ENCODE data around the gene PNPLA5. TPM values are rescaled to one million over a fixed set of nuclear protein-coding genes. Genes with fewer than 3 reads are reported as not detected.

PNPLA5 gene
- total and polyA plus RNA-seq, 9 of the 15 experiments (the other 6 are each of a cell fraction or from before 2014, with no cell fraction given), result not detected

DNA sequence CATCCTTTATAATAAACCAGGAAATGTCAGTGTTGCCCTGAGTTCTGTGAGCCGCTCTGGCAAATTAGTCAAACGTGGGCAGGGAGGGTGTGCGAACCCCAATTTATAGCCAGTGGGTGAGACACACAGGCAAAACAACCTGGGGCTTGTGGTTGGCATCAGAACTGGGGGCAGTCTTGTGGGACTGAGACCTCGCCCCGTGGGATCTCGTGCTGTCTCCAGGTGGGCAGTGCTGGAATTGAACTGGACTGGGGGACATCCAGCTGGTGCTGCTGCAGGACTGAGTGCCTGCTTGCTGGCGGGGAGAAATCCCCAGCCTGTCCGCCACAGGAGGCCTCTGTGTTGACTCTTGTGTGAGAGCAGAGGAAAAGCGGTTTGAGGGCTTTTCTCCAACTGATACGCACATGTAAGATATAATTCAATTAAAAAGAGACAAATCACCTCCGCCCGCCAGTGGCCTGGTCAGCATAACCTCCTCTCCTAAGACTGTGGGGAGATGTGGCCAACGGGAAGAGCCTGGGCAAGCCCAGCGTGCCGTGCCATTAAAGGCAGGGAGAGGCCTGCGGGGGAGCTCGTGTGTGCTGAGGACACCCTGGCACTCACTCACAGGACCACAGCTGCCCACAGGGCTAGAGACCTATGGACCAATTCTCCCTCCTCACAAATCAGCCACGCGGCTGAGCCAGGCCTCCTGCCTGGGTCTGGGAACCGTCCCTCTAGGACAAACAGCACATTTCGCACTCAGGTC is 47.9 kb downstream of the PNPLA5 start:
- H3K27me3 ChIP-seq (ENCODE audit: control insufficient read depth in 2 of 2, insufficient read depth in 2 of 2, low read length in 2 of 2), result peaks cover 6 to 29% of the 10 kb centered on the region in 2 experiments; a peak in 4 of 5 replicates
- ATAC-seq, result no peak
- H3K36me3 ChIP-seq (ENCODE audit: control insufficient read depth, insufficient read depth, low read length), result no peaks in the 10 kb centered on the region
- no peak for DNase-seq (ENCODE audit: extremely low read depth in 1 of 4, low spot score in 3 of 4)
- H3K4me1 ChIP-seq (replicated peaks in 1 of 2; ENCODE audit: control insufficient read depth in 2 of 2, insufficient read depth in 2 of 2, low read length in 2 of 2), result no peaks in the 10 kb centered on the region; a peak in 1 of 5 replicates
- no peak for FAIRE-seq
- H2AFZ ChIP-seq (ENCODE audit: low read depth, low read length), result no peak overlapping the region
- no peak overlapping the region for H3K4me3 ChIP-seq
- H3K27ac ChIP-seq (ENCODE audit: extremely low read depth, low read depth, low read length), result no peak overlapping the region
- H3K4me2 ChIP-seq (ENCODE audit: insufficient read depth, low read length), result no peak overlapping the region
- no peaks in the 10 kb centered on the region for H4K20me1 ChIP-seq (replicated peaks; ENCODE audit: control insufficient read depth, insufficient read depth, low read length)
- no peak overlapping the region for H3K9ac ChIP-seq (ENCODE audit: insufficient read depth in 1 of 2, low read depth in 2 of 2, low read length in 2 of 2)
- ChIA-PET CTCF (ENCODE audit: low intra/inter-chr PET ratio) (no interaction called here), POLR2A (no interaction called here)
- no peaks in the 10 kb centered on the region for H3K9me1 ChIP-seq (ENCODE audit: control insufficient read depth, insufficient read depth, low read length)
- no TSS peak for BruUV-seq (replicated peaks)
- in situ Hi-C loops (cut with MboI) (no loop called here), intact Hi-C loops (cut with micrococcal nuclease) (no loop called here)
- no peaks in the 10 kb centered on the region for H3K79me2 ChIP-seq (ENCODE audit: control insufficient read depth, insufficient read depth, low read length)
- 4% methylated on average over 8 of the region's 21 CpGs for WGBS (ENCODE audit: insufficient coverage, low coverage, missing lambda C conversion rate)
- TF ChIP-seq BHLHE40 (IDR thresholded peaks at IDR 0.05; ENCODE audit: low read length) (no peak), FOXA1 (IDR thresholded peaks at IDR 0.05; ENCODE audit: borderline replicate concordance) (no peak), CHD4 (IDR thresholded peaks at IDR 0.05; ENCODE audit: insufficient read depth, insufficient replicate concordance, low read depth, low read length, poor library complexity, severe bottlenecking) (no peak), DLX4 (CRISPR knock-in tag; IDR thresholded peaks at IDR 0.05) (no peak), C11orf30 (IDR thresholded peaks at IDR 0.05; ENCODE audit: low read depth) (no peak), ZNF165 (CRISPR knock-in tag; IDR thresholded peaks at IDR 0.05; ENCODE audit: borderline replicate concordance) (no peak), SMARCE1 (IDR thresholded peaks at IDR 0.05) (no peak), MBD2 (IDR thresholded peaks at IDR 0.05; ENCODE audit: borderline replicate concordance, low read depth) (no peak), BRF1 (IDR thresholded peaks at IDR 0.05; ENCODE audit: borderline replicate concordance, extremely low read depth, insufficient read length) (no peak), ZNF668 (CRISPR knock-in tag; IDR thresholded peaks at IDR 0.05) (no peak), KLF6 (CRISPR knock-in tag; IDR thresholded peaks at IDR 0.05; ENCODE audit: borderline replicate concordance) (no peak), ZNF280A (IDR thresholded peaks at IDR 0.05; ENCODE audit: low read depth, partially characterized antibody) (no peak), ZKSCAN8 (CRISPR knock-in tag; IDR thresholded peaks at IDR 0.05) (no peak), NFIC (IDR thresholded peaks at IDR 0.05) (no peak), BDP1 (IDR thresholded peaks at IDR 0.05; ENCODE audit: insufficient read depth, insufficient read length) (no peak), MEF2A (IDR thresholded peaks at IDR 0.05; ENCODE audit: control insufficient read depth, low read depth, low read length) (no peak)
- no peaks in the 10 kb centered on the region for H3K9me3 ChIP-seq (replicated peaks; ENCODE audit: control insufficient read depth, insufficient read depth, low read depth, low read length)
